Adipocyte (in vitro differentiated cells): ENCODE measurements around the gene SOX21.
"Not testable (repeated sequence)": the region's sequence is repeated elsewhere in the genome, so short reads cannot be mapped to it uniquely, and the experiment has no call there.

Experiments
- DNase-seq: peaks from one replicate; pipeline ENCODE4 v3.0.0-alpha.2; 2015; ENCODE audit warnings: low read depth
- H3K27me3 ChIP-seq: replicated peaks from 2 replicates; pipeline ENCODE4 v1.7.0; 2013; ENCODE audit warnings: mild to moderate bottlenecking, low read length, moderate library complexity; ENCODE audit not compliant: control insufficient read depth, insufficient read depth
- H3K36me3 ChIP-seq: 2 replicates; pipeline ENCODE4 v1.7.0; 2013; ENCODE audit warnings: low read length, mild to moderate bottlenecking, moderate library complexity; ENCODE audit not compliant: control insufficient read depth, insufficient read depth, severe bottlenecking
- H3K4me1 ChIP-seq: 2 replicates; pipeline ENCODE4 v1.7.0; 2013; ENCODE audit warnings: mild to moderate bottlenecking, low read length, moderate library complexity; ENCODE audit not compliant: control insufficient read depth, insufficient read depth
- H3K4me3 ChIP-seq: 2 replicates; pipeline ENCODE4 v1.7.0; 2013; ENCODE audit warnings: mild to moderate bottlenecking, low read length, moderate library complexity
- H3K9ac ChIP-seq: 2 replicates; pipeline ENCODE4 v1.7.0; 2013; ENCODE audit warnings: mild to moderate bottlenecking, low read length, moderate library complexity
- H3K9me3 ChIP-seq: 2 replicates; pipeline ENCODE4 v1.7.0; 2013; ENCODE audit warnings: mild to moderate bottlenecking, low read length, moderate library complexity; ENCODE audit not compliant: control insufficient read depth

SOX21 gene

GRCh38 chr13:94712287-94712811, at the start of gene SOX21:
Gene SOX21 (minus strand): TSS chr13:94712545. CDS start chr13:94712049, 496 bp downstream.
- Histone ChIP-seq H3K4me3 (peak within 1 kb of the TSS; percentile 37), H3K9ac (no peak within 1 kb of the TSS), H3K4me1 (peaks cover 3% of the 10 kb centered on the region), H3K9me3 (no peaks in the 10 kb centered on the region), H3K27me3 (peaks cover 61% of the 10 kb centered on the region), H3K36me3 (no peaks in the 10 kb centered on the region)
- DNase-seq: no peak

DNA sequence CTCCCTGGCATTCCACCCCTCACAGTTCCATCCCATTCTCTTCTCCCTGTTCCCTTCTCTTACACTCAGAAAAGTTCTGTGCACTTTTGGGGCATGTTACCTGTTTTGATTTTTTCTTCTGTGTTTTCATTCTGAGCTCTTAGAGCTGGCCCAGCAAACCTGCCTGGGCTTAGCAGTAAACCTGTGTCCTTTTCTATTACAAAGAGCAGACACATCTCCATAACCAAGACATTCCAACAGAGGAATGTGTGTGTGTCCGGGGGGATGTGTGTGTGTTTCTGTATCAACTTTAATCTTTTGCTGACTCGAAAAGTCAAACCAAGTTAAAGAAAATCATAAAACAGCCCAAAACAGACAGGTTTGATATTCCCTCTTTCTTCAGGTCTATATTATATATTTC, 49.1 kb upstream of the SOX21 start:
- no peak for DNase-seq
- Histone ChIP-seq H3K36me3 (no peaks in the 10 kb centered on the region), H3K27me3 (peaks cover 8% of the 10 kb centered on the region), H3K4me3 (no peak overlapping the region), H3K9ac (no peak overlapping the region), H3K9me3 (peaks cover 2% of the 10 kb centered on the region), H3K4me1 (no peaks in the 10 kb centered on the region)

- no peaks in the 10 kb centered on the region for H3K36me3 ChIP-seq
- H3K4me3 ChIP-seq: no peak overlapping the region
- no peak for DNase-seq
- H3K4me1 ChIP-seq: no peaks in the 10 kb centered on the region
- peaks cover 8% of the 10 kb centered on the region for H3K27me3 ChIP-seq
- H3K9ac ChIP-seq: no peak overlapping the region
- peaks cover 2% of the 10 kb centered on the region for H3K9me3 ChIP-seq
These were observed 46.9 kb upstream of the SOX21 start for GRCh38 chr13:94759120-94759728.

GRCh38 chr13:94758436-94758960, 46.2 kb upstream of the SOX21 start:
- no peak overlapping the region for H3K9ac ChIP-seq
- H3K4me1 ChIP-seq: no peaks in the 10 kb centered on the region
- H3K27me3 ChIP-seq: peaks cover 8% of the 10 kb centered on the region
- DNase-seq: no peak
- H3K9me3 ChIP-seq: peaks cover 2% of the 10 kb centered on the region
- H3K36me3 ChIP-seq: no peaks in the 10 kb centered on the region
- no peak overlapping the region for H3K4me3 ChIP-seq

DNA sequence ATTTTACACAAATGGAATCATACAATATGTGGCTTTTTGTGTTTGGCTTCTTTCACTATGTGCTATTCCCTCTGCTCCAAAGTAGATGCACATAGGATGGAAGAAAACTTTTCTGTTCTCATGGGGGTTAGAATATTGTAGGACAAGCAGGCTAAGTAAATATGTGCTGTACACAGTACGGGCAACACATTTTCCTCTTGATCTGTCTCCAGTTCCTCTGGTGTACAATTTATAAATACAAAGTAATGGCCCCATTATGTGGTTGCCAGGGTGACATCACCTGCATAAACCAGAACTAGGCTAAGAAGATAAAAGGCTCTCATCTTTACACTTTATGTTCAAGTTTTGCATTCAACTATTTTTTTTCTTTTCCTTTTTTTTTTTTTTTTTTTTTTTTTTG, 41.0 kb upstream of the SOX21 start:
- Histone ChIP-seq H3K9me3 (no peaks in the 10 kb centered on the region), H3K4me1 (no peaks in the 10 kb centered on the region), H3K36me3 (no peaks in the 10 kb centered on the region), H3K9ac (no peak overlapping the region), H3K4me3 (no peak overlapping the region), H3K27me3 (peaks cover 5% of the 10 kb centered on the region)
- DNase-seq: no peak

- H3K4me3 ChIP-seq: no peak overlapping the region
- H3K9me3 ChIP-seq: no peaks in the 10 kb centered on the region
- no peak for DNase-seq
- peaks cover 5% of the 10 kb centered on the region for H3K27me3 ChIP-seq
- H3K4me1 ChIP-seq: no peaks in the 10 kb centered on the region
- no peaks in the 10 kb centered on the region for H3K36me3 ChIP-seq
- H3K9ac ChIP-seq: no peak overlapping the region
These were observed 36.8 kb upstream of the SOX21 start for GRCh38 chr13:94749162-94749561.

DNA sequence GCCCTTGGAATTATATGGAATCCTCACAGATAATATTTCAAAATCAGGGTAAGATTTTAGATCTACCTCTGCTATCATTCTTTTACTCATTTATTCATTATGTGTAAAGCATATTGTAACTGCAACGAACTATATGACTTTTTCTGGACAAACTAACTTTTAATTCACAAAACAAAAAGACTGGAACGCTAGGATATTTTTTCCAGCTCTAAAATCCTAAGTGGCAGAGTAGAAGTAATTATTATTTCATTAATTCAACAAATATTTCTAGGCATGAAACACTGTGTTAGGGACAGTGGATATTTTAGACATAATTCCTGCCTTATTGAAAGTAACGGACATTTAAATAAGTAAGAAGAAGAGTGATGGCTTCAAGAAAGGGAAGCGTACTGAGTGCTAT, 26.9 kb upstream of the SOX21 start:
- Histone ChIP-seq H3K36me3 (no peaks in the 10 kb centered on the region), H3K9ac (no peak overlapping the region), H3K4me3 (no peak overlapping the region), H3K27me3 (peaks cover 3% of the 10 kb centered on the region), H3K9me3 (no peaks in the 10 kb centered on the region), H3K4me1 (no peaks in the 10 kb centered on the region)
- no peak for DNase-seq

DNA sequence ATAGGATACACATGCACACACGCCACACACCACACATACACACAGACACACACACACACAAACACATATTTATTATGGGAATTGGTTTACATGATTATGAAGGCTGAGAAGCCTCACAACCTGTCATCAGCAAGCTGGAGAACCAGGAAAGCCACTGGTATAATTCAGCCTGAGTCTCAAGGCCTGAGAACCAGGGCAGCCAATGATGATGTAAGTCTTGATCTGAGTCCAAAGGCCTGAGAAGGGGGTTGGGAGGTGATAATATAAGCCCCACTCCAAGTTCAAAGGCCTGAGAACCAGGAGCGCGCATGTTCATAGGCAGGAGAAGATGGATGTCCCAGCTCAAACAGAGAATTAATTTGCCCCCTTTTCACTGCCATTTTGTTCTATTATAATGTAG, 18.7 kb upstream of the SOX21 start:
- no peak for DNase-seq
- Histone ChIP-seq H3K36me3 (no peaks in the 10 kb centered on the region), H3K9me3 (peaks cover 10% of the 10 kb centered on the region), H3K4me1 (no peaks in the 10 kb centered on the region), H3K4me3 (no peak overlapping the region), H3K9ac (no peak overlapping the region), H3K27me3 (no peaks in the 10 kb centered on the region)

DNA sequence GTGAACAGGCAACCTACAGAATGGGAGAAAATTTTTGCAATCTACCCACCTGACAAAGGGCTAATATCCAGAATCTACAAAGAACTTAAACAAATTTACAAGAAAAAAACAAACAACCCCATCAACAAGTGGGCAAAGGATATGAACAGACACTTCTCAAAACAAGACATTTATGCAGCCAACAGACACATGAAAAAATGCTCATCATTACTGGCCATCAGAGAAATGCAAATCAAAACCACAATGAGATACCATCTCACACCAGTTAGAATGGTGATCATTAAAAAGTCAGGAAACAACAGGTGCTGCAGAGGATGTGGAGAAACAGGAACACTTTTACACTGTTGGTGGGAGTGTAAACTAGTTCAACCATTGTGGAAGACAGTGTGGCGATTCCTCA, 17.6 kb upstream of the SOX21 start:
- DNase-seq, H3K4me1 ChIP-seq, H3K36me3 ChIP-seq, H3K4me3 ChIP-seq, H3K9ac ChIP-seq, H3K27me3 ChIP-seq: not testable (repeated sequence)
- peaks cover 14% of the 10 kb centered on the region for H3K9me3 ChIP-seq

GRCh38 chr13:94726425-94726824, 14.1 kb upstream of the SOX21 start:
- H3K4me1 ChIP-seq: no peaks in the 10 kb centered on the region
- H3K9ac ChIP-seq: no peak overlapping the region
- DNase-seq: no peak
- no peak overlapping the region for H3K4me3 ChIP-seq
- peaks cover 14% of the 10 kb centered on the region for H3K9me3 ChIP-seq
- H3K27me3 ChIP-seq: peaks cover 12% of the 10 kb centered on the region
- H3K36me3 ChIP-seq: no peaks in the 10 kb centered on the region

DNA sequence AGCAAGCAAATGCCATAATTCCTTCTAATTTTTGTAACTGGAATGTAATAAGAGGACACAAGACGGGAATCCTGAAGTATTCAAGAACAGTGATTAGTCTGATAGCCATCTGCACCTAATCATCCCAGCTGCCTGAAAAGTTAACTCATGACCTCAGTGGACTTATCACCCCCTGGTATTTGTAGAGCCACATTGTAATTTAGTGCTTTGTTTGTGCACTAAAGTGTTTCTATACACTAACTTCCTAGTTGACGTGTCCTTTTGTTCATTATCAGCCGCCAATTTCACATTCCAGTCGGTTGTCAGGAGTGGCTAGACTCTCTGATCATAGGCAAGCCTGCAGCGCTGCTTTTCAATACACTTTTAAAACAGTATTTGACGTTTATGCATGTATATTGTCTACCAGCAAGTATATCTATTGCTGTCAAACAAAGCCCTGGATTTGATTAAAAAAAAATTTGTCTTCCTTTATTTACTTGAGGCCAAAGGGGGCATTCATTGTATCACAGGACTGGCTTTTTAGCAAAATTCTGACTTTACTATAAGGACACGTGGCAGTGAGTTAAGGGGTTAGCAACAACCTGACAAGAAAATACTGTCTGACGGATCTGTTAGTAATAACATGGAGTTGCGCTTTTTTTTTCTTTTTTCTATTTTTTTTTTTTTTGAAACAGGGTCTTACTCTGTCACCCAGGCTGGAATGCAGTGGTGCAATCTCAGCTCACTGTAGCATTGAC, 10.4 kb upstream of the SOX21 start:
- peaks cover 12% of the 10 kb centered on the region for H3K27me3 ChIP-seq
- DNase-seq: no peak
- no peaks in the 10 kb centered on the region for H3K4me1 ChIP-seq
- H3K9me3 ChIP-seq: peaks cover 14% of the 10 kb centered on the region
- no peak overlapping the region for H3K4me3 ChIP-seq
- no peak overlapping the region for H3K9ac ChIP-seq
- H3K36me3 ChIP-seq: no peaks in the 10 kb centered on the region
